GM21381 (cell line): ENCODE data around the gene PIP5K1C.

Experiments
- ATAC-seq: cut with Tn5 transposase; IDR thresholded peaks from one replicate; pipeline ENCODE4 v1.9.1; 2021; ENCODE audit warnings: mild to moderate bottlenecking, moderate library complexity; ENCODE audit not compliant: unreplicated experiment

The PIP5K1C gene

DNA sequence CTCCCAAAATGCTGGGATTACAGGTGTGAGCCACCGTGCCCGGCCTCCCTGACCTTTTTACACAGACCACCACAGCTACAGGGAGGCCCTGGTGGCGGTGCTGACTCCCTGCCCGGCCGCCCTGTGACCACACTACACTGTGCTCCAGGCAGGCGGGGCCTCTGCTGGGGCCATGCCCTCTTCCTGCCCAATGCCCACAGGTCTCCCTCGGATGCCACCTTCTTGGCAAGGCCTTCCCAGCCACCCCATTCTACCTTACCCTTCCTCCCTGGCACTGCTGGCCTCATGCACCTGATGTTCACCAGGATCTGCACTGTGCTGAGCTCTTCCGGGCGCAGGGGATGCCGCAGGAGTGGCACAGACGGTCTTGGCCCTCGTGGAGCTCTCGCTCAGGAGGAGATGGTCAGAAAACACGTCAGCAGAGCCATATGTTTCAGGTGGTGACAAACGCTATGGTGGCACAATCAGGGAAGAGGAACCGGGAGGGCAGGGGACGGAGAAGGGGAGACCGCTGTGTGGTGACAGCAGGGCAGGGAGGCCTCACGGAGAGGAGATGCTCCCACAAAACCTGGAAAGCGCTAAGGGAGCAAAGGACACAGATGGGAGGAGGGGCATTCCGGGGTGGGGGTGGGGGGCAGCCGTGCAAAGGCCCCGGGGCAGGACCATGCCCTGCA lies 4.1 kb downstream of the PIP5K1C start:
- ATAC-seq = no peak

DNA sequence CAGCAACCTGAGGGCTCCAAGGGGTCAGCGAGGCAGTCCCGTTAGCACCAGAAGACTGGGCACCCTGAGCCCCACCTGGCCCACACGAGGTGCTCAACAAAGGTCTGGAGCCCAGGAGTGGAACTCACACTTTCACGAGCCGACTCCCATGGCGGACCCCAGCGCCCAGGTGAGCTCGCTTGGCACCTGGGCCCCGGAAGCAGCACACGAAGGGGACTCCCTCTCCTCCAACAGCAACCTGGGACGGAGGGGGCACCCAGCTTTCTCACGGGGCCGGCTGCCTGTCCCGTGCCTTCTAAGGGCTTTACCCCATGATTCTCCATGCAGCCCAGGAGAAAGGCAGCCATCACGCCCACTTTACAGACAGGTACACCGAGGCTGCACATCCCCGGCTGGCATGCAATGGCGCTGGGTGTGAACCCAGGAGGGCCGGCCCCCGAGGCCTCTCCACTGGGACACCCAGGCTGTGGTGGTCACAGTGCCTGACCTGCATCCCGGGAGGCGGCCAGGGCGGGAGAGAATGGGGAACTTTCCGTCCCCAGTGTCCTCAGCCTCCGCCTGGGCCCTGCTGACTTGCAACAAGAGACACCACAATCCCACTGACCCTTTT lies 5.0 kb downstream of the PIP5K1C start:
- ATAC-seq = no peak

DNA sequence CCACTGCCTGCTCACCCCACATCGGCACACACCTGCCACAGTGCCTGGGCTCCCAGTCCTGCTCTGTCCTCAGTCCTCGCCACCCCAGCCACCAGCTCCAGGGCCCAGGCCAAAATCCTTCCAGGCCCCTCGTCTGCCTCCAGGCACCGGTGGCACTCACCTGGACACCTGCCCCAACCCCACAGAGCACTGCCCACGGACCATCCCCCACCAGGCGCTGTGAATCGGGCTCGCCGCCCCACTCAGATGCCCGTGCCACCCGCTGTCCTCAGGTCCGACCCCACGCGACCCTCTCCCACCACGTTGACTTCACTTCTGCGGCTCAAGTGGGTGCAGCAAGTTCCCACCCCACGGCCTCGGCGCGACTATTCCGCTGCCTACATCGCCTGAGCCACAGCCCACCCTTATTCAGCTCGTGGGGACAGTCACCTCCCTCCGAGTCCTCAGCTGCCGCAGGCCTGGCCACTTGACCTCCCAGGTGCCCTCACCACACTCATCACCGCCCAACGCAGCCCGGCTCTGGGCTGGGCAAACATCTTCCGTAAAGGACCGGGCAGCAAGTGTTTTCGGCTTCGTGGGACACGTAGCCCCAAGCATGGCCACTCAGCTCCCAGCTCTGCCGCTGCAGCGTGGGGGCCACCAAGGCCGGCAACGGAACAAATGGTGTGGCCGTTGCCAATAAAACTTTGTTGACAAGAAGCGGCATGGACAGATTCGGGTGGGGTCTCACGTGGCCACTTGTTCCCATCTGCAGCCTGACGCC lies 5.7 kb downstream of the PIP5K1C start:
- no peak for ATAC-seq

DNA sequence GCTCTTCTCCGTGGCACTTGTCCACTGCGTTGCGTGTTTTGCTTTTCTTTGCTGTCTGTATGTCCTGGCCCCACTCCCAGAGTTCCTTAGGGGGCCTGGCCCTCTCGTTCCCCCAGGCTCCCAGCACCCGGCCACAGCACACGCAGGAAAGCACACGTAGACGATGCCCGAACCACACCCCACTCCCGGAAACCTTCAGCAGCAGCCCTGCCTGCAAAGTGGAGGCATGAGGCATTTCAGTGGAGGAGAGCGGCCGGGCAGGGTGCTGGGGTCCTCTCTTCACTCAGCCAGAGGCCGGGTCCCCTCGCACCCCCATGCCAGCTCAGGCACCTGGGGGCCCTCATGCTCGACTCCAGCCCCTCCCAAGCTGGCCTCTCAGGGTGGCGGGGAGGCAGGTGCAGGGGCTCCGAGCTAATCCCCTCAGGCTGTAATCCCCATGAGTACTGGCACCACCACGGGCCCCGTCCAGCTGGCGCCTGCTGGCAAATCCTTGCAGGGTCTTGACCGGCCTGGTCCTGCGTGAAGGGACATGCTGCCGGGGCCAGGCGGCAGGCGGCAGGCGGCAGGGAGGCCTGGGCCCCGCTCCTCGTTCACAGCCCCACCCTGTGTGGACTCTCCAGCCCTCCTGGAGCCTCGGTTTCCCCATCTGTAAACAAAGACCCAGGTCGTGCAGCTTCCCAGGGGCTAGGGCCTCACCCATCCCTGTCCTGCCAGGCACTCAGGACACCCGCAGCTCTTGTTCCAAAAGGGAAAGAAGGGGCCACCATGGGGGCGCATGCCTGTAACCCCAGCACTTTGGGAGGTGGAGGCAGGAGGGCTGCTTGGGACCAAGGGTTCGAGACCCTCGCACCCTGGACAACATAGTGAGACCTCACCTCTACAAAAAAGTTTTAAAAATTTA lies 7.0 kb downstream of the PIP5K1C start:
- ATAC-seq = no peak

DNA sequence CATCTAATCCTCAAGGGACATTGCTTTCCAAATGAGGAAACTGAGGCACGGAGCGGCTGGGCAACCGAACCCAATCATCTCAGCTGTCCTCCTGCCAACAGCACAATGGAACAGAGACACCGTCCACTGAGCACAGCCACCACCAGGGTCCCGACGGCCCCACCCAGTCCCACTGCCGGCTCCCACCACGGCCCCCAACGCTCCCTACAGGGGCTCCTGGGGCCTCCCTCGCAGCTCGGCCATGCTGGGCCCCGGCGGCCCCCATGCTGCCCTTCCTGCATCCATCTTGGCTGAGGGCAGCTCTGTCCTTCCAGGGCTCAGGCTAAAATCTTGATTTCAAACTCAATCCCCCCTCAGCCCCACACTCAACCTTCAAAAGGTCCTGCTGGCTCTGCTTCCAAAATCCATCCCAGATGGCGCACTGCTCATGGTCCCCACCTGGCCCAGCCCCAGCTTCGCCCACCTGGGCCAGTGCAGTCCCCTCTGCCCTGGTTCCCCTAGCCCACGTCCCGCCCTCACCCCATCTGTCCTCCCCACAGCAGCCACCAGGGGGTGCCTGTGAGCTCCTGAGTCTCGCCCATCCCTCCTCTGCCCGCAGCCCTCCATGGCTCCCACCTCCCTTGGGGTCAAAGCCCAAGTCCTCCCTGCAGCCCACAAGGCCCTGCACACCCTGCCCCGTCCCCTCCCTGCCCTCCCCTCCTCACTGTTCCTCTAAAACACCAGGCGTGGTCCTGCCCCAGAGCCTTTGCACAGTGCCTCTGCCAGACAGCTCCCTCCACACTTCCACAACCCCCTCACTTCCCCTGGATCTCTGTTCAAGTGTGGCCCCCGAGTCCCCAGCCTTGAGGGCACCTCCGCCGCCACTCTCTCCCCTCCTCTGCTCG lies 7.9 kb downstream of the PIP5K1C start:
- ATAC-seq = no peak

DNA sequence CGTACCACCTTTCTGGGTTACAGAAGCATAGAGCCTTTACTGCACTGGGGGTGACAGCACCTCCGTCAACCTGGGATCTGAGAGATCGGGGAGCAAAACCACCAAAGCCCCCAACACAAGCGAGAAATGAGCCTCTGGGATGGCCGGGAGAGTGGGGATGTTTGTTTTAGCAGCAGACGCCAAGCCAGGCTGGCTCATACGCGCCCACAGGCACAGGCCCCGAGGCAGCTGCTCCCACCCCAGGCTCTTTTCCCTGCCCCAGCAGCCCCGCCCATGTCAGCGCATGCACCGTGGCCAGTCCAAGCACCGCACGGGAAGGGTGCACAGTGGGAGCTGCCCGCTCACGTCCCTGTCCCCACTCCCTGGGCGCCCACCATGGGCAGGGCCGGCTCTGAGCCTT lies 8.5 kb downstream of the PIP5K1C start:
- no peak for ATAC-seq

DNA sequence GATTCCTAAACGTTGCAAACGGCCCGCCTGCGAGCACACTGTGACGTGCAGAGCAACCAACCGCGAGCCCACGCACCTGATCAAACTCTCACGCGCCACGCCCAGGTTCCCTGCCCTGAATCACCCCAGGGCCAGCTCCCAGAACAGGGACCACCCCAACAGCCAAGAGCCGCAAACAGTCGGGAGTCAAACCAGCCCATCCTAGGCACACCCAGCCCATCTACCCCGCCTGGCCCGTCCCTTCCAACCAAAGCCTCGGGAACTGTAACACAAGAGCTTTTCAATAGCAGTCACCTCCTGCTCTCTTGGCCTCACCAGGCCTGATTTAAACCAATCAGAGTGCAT lies 8.9 kb downstream of the PIP5K1C start:
- ATAC-seq = no peak

DNA sequence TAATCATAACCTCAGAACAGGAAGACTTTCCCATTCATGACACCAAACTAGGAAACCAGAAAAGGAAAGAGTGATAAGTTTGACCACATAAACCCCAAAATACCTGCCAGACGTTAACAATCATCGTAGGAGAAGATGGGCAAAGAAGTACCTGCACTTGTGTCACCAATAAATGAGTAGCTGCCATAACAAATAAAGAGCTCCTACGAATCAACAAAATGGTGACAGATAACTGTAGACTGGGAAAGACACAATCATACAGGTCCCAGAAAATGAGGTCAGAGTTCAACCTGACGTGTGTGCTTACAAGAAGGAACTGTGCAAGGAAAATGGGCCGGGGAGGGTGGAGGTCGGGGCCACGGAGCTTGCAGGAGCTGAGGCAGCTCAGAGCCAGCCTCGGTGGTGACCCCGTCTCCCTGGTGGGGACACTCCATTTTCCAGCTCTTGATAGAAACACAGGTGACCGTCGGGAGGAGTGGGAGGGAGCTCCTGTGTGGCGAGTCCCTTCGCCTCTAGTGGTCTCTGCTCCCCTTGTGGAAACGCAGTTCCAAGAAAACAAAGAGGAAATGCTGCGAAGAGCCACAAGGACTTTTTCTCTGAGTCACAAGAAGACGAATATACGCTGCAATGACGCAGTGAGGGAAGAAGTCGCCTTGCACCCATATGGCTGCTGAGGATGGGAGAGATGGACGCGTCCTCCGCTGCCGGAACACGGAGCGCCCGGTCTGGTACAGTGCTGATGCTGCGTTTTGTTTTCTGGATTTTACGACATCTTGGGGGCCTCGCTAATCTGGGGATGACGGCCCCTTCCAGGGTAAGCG lies 9.5 kb downstream of the PIP5K1C start:
- no peak for ATAC-seq

DNA sequence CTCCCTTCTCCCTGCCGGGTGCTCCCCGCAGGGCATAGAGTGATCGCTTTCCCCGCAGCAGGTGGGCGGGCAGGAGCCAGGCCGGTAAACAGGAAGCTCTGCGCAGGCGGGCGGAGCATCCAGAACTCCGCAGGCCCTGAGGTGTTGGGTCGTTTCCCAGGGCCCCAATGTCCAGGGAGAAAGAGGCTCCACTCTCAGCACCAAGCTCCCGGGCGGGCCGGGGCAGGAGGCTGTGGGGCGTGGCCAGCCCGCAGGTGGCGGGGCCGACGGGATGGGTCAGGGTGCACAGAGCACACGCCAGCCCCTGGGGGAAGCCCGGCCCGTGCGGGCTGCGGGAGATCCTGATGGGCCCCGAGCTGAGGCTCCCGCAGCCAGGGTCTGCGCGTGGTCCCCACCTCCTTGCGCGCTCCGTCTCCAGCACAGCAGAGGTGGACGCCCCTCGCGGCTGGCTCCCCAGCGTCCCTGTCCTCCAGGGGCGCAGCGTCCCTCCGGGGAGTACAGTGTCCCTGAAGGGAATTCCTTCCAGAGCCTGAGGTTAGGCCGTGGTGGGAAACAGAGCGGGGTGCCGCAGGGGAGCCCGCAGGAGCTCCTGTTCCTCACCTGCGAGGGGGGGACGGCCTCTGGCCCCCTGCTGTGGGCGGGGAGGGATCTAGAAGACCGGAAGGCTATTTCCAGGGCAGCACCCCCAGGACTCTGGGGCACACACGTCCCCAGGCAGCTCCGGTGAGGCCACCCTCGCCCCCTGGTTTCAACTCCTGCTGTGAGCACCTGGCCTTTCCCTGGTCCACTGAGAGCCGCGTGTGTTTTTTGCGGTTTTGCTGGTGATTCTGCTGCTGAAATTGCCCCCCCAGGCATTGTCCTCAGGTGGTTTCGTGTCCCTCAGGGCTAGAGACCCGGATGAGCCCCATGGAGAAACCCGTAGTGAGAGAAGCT lies 12.2 kb downstream of the PIP5K1C start:
- ATAC-seq = no peak

DNA sequence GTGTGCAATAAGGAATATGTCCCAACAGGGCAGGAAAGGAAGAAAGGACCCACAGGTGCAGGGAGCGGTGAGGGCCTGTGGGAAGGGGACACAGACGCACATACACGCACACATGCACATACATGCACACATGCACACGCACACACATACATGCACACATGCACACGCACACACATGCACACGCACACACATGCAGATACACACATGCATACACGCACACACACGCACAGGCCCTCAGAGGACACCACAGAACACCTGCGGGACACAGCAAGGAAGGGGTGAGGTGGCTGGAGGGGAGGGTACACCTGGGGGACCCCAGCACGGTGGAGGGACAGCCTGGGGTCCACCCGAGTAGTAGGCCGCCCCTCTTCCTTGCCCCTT lies 12.9 kb downstream of the PIP5K1C start:
- ATAC-seq = no peak

DNA sequence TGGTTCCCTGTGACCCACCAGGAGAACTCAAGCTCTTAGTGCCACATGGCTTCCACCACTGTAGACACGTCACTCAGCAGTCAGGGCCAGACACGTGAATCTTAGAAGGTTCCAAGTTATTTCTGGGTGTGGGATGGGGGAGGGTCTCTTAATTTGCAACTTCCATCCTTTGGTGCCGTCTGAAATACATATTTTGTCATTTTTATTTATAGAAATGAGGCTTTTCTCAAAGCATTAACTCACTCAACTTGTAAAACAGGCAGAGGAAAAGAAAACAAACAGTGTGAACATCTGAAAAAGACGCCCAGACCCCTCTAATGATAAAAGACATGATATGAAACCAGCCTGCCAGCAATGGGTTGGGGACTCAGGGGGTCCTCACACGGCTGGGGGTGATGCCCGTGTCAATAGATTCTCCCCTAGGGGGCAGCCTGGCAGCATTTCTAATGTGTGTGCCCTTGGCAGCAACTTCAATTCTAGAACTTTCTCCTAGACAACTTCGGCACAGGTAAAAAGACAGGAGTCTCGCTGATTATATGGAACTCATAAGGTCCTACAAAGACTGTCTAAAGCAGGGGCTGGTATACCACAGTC lies 15.4 kb downstream of the PIP5K1C start:
- no peak for ATAC-seq

DNA sequence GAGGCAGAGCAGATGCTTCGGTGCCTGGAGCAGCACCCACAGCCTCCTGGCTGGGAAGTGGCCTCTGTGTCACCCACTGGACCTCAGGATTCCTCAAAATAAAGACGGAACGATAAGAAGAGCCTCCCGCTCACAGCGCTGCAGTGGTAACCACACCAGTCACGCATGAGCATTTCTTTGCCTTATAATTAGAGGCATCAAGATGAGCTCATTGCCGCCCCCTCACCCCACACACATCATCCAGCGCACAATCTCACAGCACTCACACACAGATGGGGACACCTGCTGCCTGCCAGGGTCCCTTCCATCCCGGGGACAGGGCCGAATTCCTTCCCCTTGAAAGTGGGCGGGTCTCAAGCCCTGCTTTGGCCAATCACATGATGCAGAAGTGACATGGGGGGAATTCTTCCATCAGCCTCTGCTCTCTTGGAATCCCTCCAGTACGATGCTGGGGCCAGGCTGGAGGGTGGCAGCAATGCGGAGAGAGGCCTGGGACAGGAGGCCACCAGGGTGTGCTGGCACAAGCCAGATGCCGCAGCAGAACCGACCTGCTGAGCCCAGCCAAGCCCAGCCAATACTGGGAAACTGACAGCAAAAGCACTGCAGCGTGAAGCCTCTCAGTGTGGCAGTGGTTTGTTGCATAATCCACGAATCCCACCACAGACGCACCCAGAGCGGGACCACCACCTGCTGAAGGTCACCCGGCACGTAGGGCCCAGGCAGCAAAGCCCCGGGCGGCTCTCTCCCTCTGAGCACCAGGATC lies 16.0 kb downstream of the PIP5K1C start:
- no peak for ATAC-seq

DNA sequence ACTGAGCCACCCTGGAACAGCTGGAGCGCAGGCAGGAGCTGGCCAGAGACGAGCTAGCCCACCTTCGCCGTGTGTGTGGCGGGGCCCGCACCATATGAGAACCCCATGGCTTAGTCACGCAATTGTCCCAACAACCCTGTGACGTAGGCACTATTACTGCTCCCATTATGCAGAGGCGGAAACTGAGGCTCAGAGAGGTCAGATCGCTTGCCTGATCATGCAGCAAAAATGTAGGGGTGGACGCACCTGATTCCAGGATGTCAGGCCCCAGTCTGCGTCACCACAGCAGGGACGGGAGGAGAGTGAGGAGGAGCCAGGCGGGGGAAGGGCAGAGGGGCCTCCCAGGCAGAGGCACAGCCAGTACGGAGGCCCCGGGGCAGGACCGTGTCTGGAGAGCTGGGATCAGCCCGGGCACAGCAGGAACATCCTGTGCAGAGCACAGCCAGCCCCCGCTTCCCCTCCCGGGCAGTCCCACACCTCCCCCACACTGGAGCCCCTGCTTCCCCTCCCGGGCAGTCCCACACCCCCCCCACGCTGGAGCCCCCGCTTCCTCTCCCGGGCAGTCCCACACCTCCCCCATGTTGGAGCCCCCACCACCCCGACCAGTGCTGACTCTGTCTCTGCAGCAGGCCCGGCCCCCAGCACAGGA lies 16.7 kb downstream of the PIP5K1C start:
- ATAC-seq = no peak

DNA sequence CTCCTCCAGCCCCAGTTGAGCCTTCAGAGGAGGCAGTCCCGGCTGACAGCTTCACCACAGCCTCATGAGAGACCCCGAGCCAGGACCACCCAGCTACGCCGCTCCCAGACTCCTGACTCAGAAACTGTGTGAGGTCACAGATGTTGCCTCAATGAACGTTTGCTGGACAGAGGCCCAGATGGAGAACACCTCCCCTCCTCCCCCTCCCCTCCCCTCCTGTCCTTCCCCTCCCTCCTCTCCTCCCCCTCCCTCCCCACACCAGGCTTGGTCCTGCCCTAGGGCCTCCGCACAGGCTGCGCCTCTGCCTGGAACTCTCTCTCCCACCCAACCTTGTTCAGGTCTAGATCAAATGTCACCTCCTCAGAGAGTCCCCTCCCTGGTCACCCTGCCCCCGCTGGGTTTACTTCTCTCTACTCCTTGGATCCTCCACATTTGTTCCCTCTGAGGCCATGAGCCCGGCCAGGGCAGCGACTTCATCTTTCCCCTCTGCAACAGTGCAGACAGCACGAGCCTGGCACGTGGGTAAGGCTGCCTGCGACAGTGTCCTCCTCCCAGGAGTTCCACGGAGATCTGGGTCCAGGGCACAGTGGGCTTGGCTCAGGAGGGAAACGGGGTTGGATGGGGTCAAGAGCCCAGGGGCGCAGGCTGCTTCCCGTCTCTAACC lies 17.4 kb downstream of the PIP5K1C start:
- no peak for ATAC-seq

DNA sequence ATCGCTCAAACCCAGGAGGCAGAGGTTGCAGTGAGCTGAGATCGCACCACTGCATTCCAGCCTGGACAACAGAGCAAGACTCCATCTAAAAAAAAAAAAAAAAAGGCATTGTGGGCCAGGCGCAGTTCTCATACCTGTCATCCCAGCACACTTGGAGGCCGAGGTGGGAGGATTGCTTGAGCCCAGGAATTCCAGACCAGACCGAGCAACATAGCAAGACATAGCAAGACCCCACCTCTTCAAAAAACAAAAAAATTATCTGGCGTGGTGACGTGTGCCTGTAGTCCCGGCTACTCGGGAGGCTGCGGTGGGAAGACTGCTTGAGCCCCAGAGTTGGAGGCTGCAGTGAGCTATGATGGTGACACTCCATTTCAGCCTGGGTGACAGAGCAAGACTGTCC lies 18.0 kb downstream of the PIP5K1C start:
- ATAC-seq = no peak

DNA sequence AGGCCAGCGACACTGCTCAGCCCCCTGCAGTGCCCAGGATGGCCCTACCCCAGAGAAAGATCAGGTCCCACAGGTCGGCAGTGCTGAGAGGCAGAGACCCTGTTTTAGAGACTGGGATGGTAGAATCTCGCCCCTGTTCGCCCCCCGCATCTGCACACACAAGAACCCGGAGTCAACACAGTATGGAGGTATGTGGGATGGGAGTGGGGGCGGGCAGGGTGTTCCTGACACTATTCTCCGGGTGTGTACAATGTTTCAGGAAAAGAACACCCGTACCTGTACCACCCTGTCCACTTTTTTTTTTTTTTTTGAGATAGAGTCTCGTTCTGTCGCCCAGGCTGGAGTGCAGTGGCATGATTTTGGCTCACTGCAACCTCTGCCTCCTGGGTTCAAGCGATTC lies 19.3 kb downstream of the PIP5K1C start:
- ATAC-seq = no peak
